HG03460 (cell line): ENCODE data around the gene XPNPEP1.
"Not testable (repeated sequence)": the region's sequence is repeated elsewhere in the genome, so short reads cannot be mapped to it uniquely, and the experiment has no call there.

Source experiments
- ATAC-seq: cut with Tn5 transposase; IDR thresholded peaks from one replicate; pipeline ENCODE4 v1.9.1; 2021; ENCODE audit not compliant: unreplicated experiment

Gene XPNPEP1

DNA sequence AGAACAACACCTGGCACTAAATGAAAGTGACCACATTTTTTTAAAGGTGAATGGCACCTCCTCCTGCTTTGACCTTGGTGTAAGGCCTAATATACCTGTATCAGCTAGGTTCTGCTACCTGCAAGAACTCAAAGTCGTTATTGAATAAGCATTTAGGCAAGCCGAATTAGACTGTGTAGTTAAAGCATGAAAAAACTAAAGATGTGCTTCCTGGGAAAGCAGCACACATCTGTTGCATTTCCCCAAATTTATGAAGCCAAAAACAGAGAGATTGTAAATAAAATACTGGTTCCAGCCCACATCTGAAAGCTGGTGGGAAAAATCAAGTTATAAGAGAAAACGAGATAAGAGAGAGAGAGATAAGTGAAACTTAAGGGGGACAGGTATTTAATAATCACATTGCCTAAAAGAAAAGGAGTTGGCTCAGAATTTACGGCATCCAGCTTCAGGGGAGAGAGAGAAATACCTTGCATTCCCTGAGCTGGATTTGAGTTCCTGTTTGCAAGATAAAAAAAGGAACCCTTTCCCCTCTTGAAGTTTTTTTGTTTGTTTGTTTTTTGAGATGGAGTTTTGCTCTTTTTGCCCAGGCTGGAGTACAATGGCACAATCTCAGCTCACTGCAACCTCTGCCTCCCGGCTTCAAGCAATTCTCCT, 1.8 kb upstream of the XPNPEP1 start:
- no peak for ATAC-seq

DNA sequence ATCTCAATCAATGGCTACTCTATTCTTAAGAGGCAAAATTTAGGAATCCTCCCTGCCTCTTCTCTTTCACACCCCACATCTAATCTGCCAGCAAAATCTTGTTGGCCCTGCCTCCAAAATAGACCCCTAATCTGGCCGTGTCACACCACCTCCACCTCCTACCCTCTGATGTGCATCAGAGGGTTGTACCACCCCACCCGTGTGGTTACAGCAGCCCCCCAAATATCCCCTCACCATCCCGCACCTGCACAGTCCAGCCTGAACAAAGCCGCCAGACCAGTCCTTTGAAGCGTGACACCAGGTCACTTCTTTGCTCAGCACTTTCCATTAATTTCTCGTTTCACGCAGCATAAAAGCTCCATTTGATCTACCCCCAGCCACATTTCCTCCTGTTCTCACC, 776 bp upstream of the XPNPEP1 start:
- no peak for ATAC-seq

DNA sequence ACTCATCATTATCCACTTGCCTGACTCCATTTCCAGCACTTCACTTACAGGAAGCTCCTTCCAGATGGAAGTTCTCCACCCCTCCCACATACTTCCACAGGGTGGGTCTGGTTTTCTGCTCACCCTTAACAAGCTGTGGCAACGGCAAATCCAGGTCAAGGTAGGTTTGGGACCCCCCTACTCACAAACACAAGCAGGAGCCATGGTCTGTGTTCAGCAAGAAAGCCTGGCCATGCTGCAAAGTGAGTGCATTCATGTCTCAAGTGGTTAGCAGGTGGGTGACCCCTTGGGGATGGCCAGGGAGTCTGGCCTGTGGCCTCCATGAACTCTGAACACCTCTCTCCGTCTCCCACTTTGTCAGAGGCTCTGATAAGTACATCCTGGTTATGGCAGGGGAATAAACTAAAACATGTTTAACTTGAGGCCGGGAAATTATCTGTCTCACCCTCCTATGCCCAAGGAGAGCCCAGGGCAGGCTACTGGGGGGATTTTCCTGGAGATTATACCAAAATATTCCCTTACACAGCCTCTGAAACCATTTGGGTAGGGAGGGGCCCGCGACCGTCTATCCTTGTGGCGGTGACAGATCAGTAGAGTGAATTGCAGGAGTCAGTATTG, 844 bp downstream of the XPNPEP1 start:
- no peak for ATAC-seq

DNA sequence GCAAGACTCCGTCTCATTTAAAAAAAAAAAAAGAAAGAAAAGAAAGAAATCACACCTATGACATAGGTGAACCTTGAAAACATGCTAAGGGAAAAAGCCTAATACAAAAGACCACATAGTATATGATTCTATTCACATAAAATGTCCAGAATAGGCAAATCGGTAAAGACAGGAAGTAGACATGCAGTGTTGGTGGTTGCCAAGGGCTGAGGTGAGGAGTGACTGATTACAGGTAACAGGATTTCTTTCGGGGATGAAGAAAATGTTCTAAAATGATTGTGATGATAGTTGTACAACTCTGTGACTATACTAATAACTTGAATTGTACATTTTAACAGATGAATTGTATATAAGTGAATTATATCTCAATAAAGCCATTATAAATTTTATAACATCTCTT, 3.3 kb downstream of the XPNPEP1 start:
- ATAC-seq, result no peak

DNA sequence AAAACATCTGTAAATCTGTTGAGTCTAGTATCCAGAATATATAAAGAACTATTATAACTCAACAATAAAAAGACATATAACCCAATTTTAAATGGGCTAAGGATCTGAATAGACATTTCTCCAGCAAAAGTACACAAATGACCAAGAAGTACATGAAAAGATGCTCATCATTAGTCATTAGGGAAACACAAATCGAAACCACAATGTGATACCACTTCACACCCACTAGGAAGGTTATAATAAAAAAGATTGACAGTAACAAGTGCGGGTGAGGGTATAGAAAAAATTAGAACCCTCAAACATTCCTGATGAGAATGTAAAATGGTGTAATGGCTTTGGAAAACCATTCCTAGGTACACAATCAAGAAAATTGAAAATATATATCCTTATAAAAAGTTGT, 4.1 kb downstream of the XPNPEP1 start:
- ATAC-seq, result no peak

DNA sequence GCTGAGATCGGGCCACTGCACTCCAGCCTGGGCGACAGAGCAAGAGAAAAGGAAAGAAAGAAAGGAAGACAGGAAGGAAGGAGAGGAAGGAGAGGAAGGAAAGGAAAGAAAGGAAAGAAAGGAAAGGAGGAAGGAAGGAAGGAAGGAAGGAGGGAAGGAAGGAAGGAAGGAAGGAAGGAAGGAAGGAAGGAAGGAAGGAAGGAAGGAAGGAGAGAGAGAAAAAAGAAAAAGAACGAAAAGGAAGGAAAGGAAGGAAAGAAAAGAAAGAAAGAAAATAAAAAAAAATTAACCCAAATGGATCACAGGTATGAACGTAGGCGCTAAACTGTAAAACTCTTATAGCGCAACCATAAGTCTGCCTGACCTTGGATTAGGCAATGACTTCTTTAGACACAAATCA, 4.6 kb downstream of the XPNPEP1 start:
- not testable (repeated sequence) for ATAC-seq

DNA sequence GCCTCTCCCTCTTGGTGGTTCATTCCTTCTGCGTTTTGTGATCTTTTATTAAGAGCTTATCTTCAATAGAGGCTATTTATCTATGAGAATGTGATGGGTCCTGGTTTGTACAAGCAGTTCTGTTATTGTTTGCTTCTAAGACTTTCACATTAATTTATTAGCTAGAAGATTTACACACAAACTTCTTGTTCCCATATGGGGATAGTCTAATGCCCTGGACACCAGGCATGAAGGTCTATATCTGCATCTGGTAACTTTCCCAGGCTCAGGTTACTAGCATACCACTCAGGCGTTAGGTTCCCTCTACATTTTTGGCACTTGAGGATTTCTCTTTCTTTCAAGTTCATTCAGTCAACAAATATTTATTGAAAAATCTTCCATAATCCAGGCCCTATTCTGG, 7.7 kb downstream of the XPNPEP1 start:
- no peak for ATAC-seq

DNA sequence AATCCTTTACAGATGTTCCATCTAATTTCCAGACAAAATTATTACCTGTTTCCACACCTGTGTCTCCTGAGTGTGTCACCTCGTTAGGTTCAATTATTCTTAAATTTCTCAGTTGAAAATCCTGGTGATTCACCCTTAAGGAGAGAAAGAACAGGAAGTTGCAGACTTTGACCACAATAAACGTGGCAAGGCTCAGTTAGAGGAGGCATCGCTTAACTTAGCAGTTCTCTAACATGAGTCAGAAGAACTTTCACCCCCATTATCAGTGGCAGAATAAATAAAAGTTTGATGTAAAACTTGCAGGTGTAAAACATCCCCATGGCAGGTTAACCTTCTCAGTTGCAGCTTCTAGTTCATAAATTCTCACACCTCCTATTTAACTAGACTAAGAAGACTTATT, 8.3 kb downstream of the XPNPEP1 start:
- peak; percentile 20 for ATAC-seq

DNA sequence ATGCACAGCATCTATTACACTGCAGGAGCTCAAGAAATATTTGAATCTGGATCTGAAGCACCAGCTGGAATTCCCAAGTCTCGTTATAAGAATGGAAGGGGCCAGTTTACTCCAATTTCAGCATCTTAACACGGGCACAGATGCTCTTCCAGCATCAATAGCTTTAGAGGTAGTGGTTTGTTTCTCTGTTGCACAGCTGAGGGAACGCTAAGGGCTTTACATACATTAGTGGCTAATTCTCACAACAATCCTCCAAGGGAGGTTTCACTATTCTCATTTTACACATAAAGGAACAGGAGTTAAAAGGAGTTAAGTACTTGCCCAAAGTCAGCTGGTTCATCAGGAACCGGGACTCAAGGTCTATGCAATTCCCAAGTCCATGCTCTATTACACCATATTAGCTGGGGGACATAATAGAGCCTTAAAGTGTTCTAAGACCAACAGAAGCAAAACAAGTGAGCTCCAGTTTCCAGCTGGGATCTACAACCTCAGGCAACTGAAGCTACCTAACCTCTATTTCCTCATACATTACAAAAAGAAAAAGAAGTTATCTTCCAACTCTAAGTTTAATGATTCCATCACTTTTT, 9.9 kb downstream of the XPNPEP1 start:
- ATAC-seq, result no peak

DNA sequence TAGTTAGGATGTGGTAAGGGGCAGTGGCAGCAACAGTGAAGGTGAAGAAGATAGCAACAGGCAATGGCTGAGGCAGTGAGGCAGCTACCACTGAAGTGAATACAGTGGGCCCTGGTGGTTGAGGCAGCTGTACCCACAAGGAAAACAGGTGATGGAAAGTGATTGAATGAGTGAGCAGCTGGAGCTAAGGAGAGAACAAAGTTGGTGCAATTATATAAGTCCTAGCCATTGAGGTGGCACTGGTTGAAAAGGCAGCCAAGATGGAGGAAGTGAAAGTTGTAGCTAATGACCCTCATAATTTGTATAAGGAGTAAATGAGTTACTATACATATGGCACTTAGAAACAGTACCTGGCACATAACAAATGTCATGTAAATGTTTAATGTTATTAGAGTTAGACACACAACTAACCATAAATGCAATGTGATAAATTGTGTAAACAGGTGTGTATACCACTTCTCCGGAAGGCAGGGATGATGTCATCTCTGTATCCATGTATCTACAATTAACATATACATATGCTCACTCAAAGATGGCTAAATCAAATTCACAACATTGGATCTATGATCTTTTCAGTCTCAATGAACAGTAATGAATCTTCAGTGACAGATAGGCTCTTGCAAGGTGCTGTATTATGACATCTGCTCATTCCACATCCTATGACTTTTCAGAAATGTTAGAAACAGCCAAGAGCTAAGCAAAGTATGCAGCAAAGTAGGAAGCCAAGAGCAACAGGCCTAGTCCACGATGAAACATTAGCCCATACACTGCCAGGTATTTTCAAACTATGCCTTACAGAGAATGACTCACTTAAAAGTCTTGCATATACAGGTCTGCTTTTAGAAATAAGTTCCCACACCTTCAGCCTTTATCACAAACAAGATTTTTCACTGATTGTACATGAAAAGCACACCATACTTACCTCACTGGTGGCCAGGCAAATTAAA, 10.7 kb downstream of the XPNPEP1 start:
- peak; percentile 86 for ATAC-seq

DNA sequence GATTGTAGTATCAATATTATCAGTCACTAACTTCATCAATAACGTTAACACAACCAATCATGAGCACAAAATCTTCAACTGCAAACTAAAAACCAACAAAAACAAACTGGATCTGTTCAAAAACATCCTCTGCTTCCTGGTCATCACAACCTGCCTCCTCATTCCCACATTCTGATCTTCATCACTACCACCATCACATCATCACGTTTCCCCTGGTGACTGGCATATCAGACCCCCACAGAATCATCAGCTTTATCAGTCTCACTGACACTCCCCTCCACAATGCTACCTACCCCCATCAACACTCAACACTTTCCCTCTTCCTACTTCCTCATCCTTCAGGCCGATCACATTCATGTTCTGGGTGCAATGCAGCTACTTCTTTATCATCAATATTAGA, 11.4 kb downstream of the XPNPEP1 start:
- no peak for ATAC-seq

DNA sequence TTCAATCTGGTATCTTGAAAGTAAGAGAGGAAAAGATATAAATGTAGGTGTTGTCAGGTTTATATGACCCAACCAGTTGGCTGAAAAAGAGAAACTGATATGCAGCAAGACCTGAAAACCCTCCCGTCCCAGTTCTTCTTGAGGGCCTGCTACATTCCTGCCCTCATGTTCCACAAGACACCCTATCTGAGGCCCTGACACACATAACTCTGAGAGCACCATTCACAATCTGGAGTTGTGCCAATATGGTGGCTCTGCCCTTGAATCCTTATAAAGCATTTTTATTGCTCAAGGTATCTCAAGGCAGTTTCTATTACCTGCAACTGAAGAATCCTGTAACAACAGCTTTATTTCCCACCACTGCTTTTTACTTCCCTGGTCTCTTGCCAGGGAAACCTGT, 17.0 kb downstream of the XPNPEP1 start:
- no peak for ATAC-seq

DNA sequence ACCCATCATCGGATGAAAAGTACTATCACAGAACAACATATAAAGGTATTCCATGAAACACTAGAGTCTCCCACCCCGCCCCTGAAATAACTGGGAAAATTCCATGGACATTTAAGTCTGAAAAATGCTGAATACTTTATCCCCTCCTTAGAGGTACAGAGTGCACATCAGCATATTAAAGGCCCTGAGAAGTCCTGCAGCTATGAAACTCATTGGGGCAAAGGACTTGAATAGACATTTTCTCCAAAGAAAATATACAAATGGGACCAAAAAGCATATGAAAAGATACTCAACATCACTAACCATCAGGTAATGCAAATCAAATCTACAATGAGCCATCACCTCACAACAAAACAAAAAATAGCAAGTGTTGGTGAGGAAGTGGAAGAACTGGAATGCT, 18.9 kb downstream of the XPNPEP1 start:
- no peak for ATAC-seq

DNA sequence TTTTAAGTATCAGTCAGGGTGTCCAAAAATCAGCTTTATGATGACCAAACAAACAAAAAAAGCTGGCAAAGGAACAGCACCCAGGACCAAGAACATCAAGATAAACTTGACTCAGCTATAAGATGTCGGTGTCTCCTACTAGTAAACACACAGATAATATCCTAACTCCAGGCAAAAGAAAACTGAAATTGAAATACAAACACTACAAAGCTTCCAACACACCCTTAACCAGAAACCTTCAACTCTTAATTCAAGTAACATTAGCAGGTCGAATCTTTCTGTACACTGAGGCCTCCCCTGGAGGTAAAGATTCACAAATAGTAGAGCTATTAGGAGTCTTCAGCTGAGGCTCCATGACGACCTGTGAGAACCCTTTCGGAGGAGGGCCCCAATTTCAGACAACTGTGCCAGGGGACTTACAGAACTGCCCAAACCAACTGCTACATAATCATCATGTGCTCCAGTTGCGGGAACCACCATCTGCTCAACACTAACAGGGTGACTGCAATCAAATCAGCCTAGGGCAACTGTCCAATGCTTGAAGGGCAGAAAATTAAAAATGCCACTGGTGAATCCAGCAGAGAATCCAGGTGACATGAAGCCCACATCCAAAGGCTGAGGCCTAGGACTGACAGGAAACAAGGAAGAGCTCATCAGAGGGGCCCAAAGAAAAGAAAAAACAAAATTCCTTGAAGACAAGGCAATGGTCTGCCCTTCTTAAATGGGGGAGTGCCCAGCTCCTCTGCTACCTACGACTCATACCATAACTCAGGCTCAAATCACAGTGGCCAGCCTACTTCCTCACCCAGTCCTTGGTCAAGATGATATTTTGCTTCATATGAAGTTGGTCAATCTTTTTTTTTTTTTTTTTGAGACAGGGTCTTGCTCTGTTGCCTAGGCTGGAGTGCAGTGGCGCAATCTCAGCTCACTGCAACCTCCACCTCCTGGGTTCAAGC, 20.0 kb downstream of the XPNPEP1 start:
- peak; percentile 58 for ATAC-seq

DNA sequence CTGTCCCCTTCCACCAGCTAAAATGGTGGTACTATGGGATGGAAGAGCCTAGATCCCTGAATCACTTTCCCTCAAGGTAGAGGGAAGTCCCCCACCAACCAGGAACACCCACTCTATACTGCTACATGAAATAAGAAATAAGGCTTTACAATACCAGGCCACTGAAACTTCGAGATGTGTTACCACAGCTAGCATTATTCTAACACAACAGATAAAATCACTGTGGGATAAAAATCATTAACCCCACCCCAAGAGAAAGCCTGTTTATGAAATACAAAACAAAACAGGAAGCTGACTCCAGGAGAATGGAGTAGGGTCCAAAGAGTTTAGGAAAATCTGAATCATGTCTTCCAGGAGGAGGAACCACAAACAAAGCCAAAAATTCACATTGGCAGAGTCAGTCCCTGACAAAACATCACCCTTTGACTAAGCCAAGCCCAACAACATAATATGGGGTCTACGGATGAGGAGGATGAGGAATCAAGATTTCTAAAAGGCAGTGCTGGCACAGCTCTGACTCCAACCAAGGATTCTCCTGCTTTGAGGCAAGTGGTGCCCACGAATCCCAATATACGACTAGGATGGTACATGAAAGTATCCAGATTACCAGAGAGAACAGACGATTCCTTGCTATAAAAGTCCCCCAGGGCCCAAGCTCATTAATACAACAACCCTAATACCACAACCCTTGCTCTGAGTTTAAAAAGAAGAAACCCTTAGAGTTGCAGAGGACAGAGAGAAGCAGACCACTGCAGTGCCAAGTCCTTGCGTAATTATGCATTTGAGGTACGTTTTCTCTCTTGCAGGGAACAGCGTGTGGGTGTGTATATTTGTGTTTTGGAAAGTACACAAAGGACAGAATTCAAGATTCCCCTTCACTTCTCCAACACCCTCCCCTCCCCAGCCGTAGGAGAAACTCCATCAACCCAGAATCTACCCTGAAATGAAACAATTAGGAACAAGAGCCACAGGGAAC, 23.7 kb downstream of the XPNPEP1 start:
- no peak for ATAC-seq

DNA sequence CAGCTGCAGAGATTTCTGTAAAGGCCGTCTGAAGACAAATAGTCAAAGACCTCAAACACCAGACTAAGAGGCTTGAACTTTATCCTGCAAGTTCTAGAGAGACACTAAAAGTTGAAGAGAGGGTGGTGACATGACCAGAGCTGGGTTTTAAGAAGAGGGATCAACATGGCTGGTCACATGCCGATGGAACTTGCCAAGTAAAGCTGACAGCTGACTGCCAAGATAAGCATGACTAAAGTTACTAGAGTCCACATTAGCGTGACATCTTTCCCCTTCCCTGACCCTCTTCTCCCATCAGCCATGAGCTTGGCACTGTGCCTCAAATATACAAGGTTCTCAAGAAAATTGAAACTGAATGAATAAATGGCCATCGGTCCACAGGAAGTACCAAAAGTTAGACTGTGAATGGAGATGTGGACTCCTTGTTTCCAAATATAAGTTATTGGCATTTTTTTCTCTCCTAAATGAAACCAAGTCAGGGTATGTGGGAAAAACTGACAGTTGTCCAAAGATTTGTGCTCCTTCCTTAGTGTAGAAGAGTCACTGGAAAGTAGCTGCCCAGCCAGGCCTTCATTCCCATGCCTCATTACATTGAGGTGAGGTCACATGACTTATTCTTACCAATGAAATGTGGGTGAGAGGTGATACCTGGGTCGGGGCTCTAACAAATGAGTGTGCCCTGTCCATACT, 24.5 kb downstream of the XPNPEP1 start:
- no peak for ATAC-seq

DNA sequence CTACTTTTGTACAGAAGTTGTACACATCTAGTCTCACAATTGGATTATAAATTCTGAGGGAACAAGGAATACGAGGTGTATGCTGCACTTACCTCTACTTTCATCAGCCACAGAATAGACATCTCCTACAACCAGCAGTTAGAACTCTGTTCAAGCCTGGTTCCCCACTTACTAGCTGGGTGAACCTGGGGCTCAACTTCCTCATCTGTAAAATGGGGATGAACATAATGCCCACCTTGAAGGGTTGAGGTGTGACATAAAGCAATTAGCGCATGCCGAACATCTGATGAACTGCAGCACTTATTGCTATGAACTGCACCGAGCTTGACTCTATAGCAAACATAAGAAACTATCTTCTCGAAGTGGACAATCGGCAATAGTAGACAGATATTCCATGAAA, 25.3 kb downstream of the XPNPEP1 start:
- no peak for ATAC-seq

DNA sequence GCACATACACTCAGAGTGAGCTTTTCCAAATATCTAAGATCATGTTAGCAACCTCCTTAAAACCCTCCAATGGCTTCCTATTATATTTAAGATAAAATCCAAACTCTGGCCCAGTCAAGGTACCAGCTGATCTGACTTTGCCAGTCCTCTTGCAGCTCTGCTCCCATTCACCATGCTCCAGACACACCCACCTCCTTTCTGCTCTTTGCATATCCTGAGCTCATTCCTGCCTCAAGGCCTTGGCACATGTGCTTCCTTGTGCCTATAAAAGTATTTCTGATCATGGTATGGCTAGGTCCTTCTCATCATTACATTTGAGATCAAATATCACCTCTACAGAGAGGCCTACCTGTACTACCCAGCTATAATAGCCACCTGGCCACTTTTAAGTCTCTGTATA, 27.5 kb downstream of the XPNPEP1 start:
- ATAC-seq, result no peak
